Keratinocyte (primary cell): Measurements from ENCODE around the gene DCDC2B. TPM values are rescaled to one million over a fixed set of nuclear protein-coding genes. Genes with fewer than 3 reads are reported as not detected.

ENCODE experiments used
- DNase-seq: peaks from one replicate; pipeline ENCODE4 v3.0.0-alpha.2; 2011; ENCODE audit warnings: low read depth, missing footprints, low spot score
- FAIRE-seq: peaks from 2 replicates; lab custom pipeline; 2011; peaks lifted over from hg19 to GRCh38; lab: Jason Lieb, UNC
- H2AFZ ChIP-seq: 2 replicates; pipeline ENCODE4 v1.6.0; 2012; ENCODE audit warnings: low read length, control low read depth, inconsistent platforms; ENCODE audit not compliant: control insufficient read depth
- H3K27ac ChIP-seq: 2 replicates; pipeline ENCODE4 v1.5.1; 2011; ENCODE audit warnings: low read length; ENCODE audit not compliant: control insufficient read depth, insufficient read depth
- H3K27me3 ChIP-seq: 3 replicates; pipeline ENCODE4 v1.6.0; 2011; ENCODE audit warnings: low read length; ENCODE audit not compliant: control insufficient read depth, insufficient read depth; ENCODE audit errors: extremely low read depth
- H3K36me3 ChIP-seq, 2 experiments: 2 replicates in 1 of 2; 3 replicates in 1 of 2; pipeline ENCODE4 v1.5.1; 2011; ENCODE audit warnings: low read length in 2 of 2, mild to moderate bottlenecking in 1 of 2; ENCODE audit not compliant: control insufficient read depth in 2 of 2, insufficient read depth in 2 of 2; ENCODE audit errors: extremely low read depth in 1 of 2
- H3K4me1 ChIP-seq: 3 replicates; pipeline ENCODE4 v1.5.1; 2011; ENCODE audit warnings: low read length; ENCODE audit not compliant: control insufficient read depth, insufficient read depth; ENCODE audit errors: extremely low read depth
- H3K4me2 ChIP-seq: 3 replicates; pipeline ENCODE4 v1.6.0; 2011; ENCODE audit warnings: low read depth, low read length; ENCODE audit not compliant: control insufficient read depth, insufficient read depth; ENCODE audit errors: extremely low read depth
- H3K4me3 ChIP-seq, 3 experiments: fragments of 200-600 bp in 1 of 3; sonication (generic) in 1 of 3; 2 replicates in 2 of 3; 3 replicates in 1 of 3; pipeline ENCODE4 v1.5.1; 2011 to 2016; ENCODE audit warnings: low read length in 3 of 3, mild to moderate bottlenecking in 3 of 3, control low read depth in 2 of 3, inconsistent platforms in 1 of 3, low read depth in 1 of 3, mixed read lengths in 1 of 3, mixed run types in 1 of 3, moderate library complexity in 1 of 3; ENCODE audit not compliant: control insufficient read depth in 2 of 3, insufficient read depth in 2 of 3; ENCODE audit errors: extremely low read depth in 1 of 3
- H3K79me2 ChIP-seq: 2 replicates; pipeline ENCODE4 v1.6.0; 2012; ENCODE audit warnings: low read length; ENCODE audit not compliant: control insufficient read depth, insufficient read depth
- H3K9ac ChIP-seq: 3 replicates; pipeline ENCODE4 v1.6.0; 2011; ENCODE audit warnings: low read length; ENCODE audit not compliant: control insufficient read depth, insufficient read depth; ENCODE audit errors: extremely low read depth
- H3K9me1 ChIP-seq: 3 replicates; pipeline ENCODE4 v1.6.0; 2011; ENCODE audit warnings: low read length; ENCODE audit not compliant: control insufficient read depth, insufficient read depth; ENCODE audit errors: extremely low read depth
- H3K9me3 ChIP-seq: 2 replicates; pipeline ENCODE4 v1.5.1; 2012; ENCODE audit warnings: low read depth, low read length; ENCODE audit not compliant: control insufficient read depth
- H4K20me1 ChIP-seq: 3 replicates; pipeline ENCODE4 v1.6.0; 2011; ENCODE audit warnings: low read length; ENCODE audit not compliant: control insufficient read depth, insufficient read depth; ENCODE audit errors: extremely low read depth
- EZH2 ChIP-seq: IDR thresholded peaks from one replicate; pipeline ENCODE4 v1.6.1; 2012; ENCODE audit warnings: inconsistent platforms, mild to moderate bottlenecking, low read length, moderate library complexity
- dilution Hi-C: fragments of 300-500 bp; cut with MboI; formaldehyde crosslinking; loops from one replicate; pipeline ENCODE4 v1.7.0; 2020; ENCODE audit warnings: low sequenced_read_pairs; ENCODE audit not compliant: extremely low pct_ligation_motif_present
- polyA plus RNA-seq, 5 experiments: library from polyadenylated mRNA; depleted of rRNA in 3 of 5; stranded (reverse) in 3 of 5; stranded (forward) in 1 of 5; unstranded in 1 of 5; fragments of >200 nt; gene quantifications; 1 replicate in 1 of 5; 2 replicates in 3 of 5; 3 replicates in 1 of 5; pipeline versions ENCODE4 v1.2.1 to v1.2.3, GENCODE V29; 2011 to 2012; ENCODE audit warnings: missing spikeins in 2 of 5, low read depth in 1 of 5, low replicate concordance in 1 of 5
- TF ChIP-seq, protein P1 (sequence below), 3 experiments: IDR thresholded peaks in 1 of 3; conservative IDR thresholded peaks in 1 of 3; optimal IDR thresholded peaks in 1 of 3; 2 replicates in 2 of 3; 3 replicates in 1 of 3; pipeline versions ENCODE3 to v1.5.1; 2011; ENCODE audit warnings: low read length in 3 of 3, mild to moderate bottlenecking in 3 of 3, moderate library complexity in 2 of 3, control low read depth in 1 of 3, inconsistent platforms in 1 of 3; ENCODE audit not compliant: insufficient read depth in 2 of 3; ENCODE audit errors: extremely low read depth in 1 of 3

Gene DCDC2B
- polyA plus RNA-seq, 1 donor (not counting 4 experiments of a cell fraction or from before 2014, with no cell fraction given): not detected

- H3K9me1 ChIP-seq: no peaks in the 10 kb centered on the region
- no peak overlapping the region for H2AFZ ChIP-seq
- H3K27ac ChIP-seq: peak overlapping the region; percentile 27
- H3K4me1 ChIP-seq: peaks cover 11% of the 10 kb centered on the region
- H3K36me3 ChIP-seq: peaks cover 14 to 52% of the 10 kb centered on the region in 2 experiments
- H3K9ac ChIP-seq: no peak overlapping the region
- dilution Hi-C loops: no loop called here
- no peaks in the 10 kb centered on the region for H4K20me1 ChIP-seq
- no peak overlapping the region for H3K4me3 ChIP-seq
- TF ChIP-seq, protein P1, sequence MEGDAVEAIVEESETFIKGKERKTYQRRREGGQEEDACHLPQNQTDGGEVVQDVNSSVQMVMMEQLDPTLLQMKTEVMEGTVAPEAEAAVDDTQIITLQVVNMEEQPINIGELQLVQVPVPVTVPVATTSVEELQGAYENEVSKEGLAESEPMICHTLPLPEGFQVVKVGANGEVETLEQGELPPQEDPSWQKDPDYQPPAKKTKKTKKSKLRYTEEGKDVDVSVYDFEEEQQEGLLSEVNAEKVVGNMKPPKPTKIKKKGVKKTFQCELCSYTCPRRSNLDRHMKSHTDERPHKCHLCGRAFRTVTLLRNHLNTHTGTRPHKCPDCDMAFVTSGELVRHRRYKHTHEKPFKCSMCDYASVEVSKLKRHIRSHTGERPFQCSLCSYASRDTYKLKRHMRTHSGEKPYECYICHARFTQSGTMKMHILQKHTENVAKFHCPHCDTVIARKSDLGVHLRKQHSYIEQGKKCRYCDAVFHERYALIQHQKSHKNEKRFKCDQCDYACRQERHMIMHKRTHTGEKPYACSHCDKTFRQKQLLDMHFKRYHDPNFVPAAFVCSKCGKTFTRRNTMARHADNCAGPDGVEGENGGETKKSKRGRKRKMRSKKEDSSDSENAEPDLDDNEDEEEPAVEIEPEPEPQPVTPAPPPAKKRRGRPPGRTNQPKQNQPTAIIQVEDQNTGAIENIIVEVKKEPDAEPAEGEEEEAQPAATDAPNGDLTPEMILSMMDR (optimal IDR thresholded peaks at IDR 0.05 in 1 of 3, IDR thresholded peaks at IDR 0.05 in 1 of 3, conservative IDR thresholded peaks at IDR 0.05 in 1 of 3; ENCODE audit: extremely low read depth in 1 of 3, insufficient read depth in 2 of 3, low read length in 3 of 3): no peak
- TF ChIP-seq EZH2: no peak
- no peaks in the 10 kb centered on the region for H3K79me2 ChIP-seq
- DNase-seq: peak; percentile 7
- FAIRE-seq: peak; percentile 86
- peak overlapping the region; percentile 31 for H3K4me2 ChIP-seq
- no peaks in the 10 kb centered on the region for H3K9me3 ChIP-seq
- no peaks in the 10 kb centered on the region for H3K27me3 ChIP-seq
Observed at GRCh38 chr1:32172621-32173245, 36.2 kb upstream of the DCDC2B start.

GRCh38 chr1:32178380-32179192 is 30.3 kb upstream of the DCDC2B start:
- Histone ChIP-seq H3K9ac (peak overlapping the region; percentile 90), H3K36me3 (peaks cover 10 to 29% of the 10 kb centered on the region in 2 experiments), H4K20me1 (no peaks in the 10 kb centered on the region), H3K27me3 (no peaks in the 10 kb centered on the region), H3K9me1 (peaks cover 3% of the 10 kb centered on the region), H3K4me2 (peak overlapping the region; percentile 87), H2AFZ (peak overlapping the region; percentile 4), H3K4me1 (peaks cover 19% of the 10 kb centered on the region), H3K27ac (peak overlapping the region; percentile 90), H3K79me2 (peaks cover 29% of the 10 kb centered on the region), H3K4me3 (no peak overlapping the region), H3K9me3 (no peaks in the 10 kb centered on the region)
- DNase-seq (no peak), FAIRE-seq (no peak)
- no peak for TF ChIP-seq EZH2
- dilution Hi-C loops: no loop called here
